GF-D8 (cell line): Measurements from ENCODE around the gene KLHL29.
"Not testable (repeated sequence)": the region's sequence is repeated elsewhere in the genome, so short reads cannot be mapped to it uniquely, and the experiment has no call there.

ENCODE experiments used
- DNase-seq: peaks from one replicate; lab custom pipeline; 2025; lab: John Stamatoyannopoulos, UW

The KLHL29 gene

GRCh38 chr2:23722255-23722654, 337.3 kb downstream of the KLHL29 start:
- DNase-seq = no peak

GRCh38 chr2:23723029-23723428, 338.1 kb downstream of the KLHL29 start:
- not testable (repeated sequence) for DNase-seq

GRCh38 chr2:23734416-23734815, 349.4 kb downstream of the KLHL29 start:
- DNase-seq = no peak

- DNase-seq = not testable (repeated sequence)
These were observed 351.8 kb downstream of the KLHL29 start for GRCh38 chr2:23736783-23737182.

- no peak for DNase-seq
These were observed 360.2 kb downstream of the KLHL29 start for GRCh38 chr2:23745068-23745725.

GRCh38 chr2:23745726-23746105, 360.7 kb downstream of the KLHL29 start:
- no peak for DNase-seq

GRCh38 chr2:23746141-23746863, 361.3 kb downstream of the KLHL29 start:
- no peak for DNase-seq

- DNase-seq = no peak
These were observed 366.8 kb downstream of the KLHL29 start for GRCh38 chr2:23751747-23752265.

GRCh38 chr2:23753291-23754010, 368.5 kb downstream of the KLHL29 start:
- DNase-seq = no peak

GRCh38 chr2:23754970-23755369, 370.0 kb downstream of the KLHL29 start:
- no peak for DNase-seq

GRCh38 chr2:23756593-23757292, 371.8 kb downstream of the KLHL29 start:
- DNase-seq = no peak

GRCh38 chr2:23757686-23758433, 372.9 kb downstream of the KLHL29 start:
- no peak for DNase-seq
